Neural cell (in vitro differentiated cells): ENCODE measurements around the gene LIMD2. TPM values are rescaled to one million over a fixed set of nuclear protein-coding genes. Genes with fewer than 3 reads are reported as not detected.

Experiments used
- H2AFZ ChIP-seq: fragments of 200-600, 300-800 bp; sonication (generic), shearing (Covaris generic); 2 replicates; pipeline ENCODE4 v1.6.0; 2014; ENCODE audit warnings: low read depth, mild to moderate bottlenecking, antibody characterized with exemption, low read length, moderate library complexity
- H3F3A ChIP-seq: fragments of 200-600 bp; shearing (Covaris generic); 2 replicates; pipeline ENCODE4 v1.6.1; 2016; ENCODE audit warnings: mild to moderate bottlenecking, moderate library complexity, mixed read lengths, antibody characterized with exemption, low read length; ENCODE audit not compliant: insufficient read depth, poor library complexity, severe bottlenecking
- H3K27ac ChIP-seq: fragments of 200-600, 300-800 bp; sonication (generic), shearing (Covaris generic); 2 replicates; pipeline ENCODE4 v1.5.1; 2014; ENCODE audit warnings: mild to moderate bottlenecking, low read length, moderate library complexity
- H3K27me3 ChIP-seq: fragments of 300-800, 200-600 bp; sonication (generic), shearing (Covaris generic); 2 replicates; pipeline ENCODE4 v1.6.0; 2014; ENCODE audit warnings: mild to moderate bottlenecking, low read depth, low read length, moderate library complexity; ENCODE audit not compliant: insufficient read depth
- H3K36me3 ChIP-seq: fragments of 300-800, 200-600 bp; sonication (generic), shearing (Covaris generic); 2 replicates; pipeline ENCODE4 v1.5.1; 2014; ENCODE audit warnings: mild to moderate bottlenecking, antibody characterized with exemption, low read length, moderate library complexity; ENCODE audit not compliant: insufficient read depth
- H3K4me2 ChIP-seq: fragments of 300-800, 200-600 bp; sonication (generic), shearing (Covaris generic); 2 replicates; pipeline ENCODE4 v1.6.0; 2014; ENCODE audit warnings: mild to moderate bottlenecking, low read length
- H3K4me3 ChIP-seq: fragments of 300-800, 200-600 bp; sonication (generic), shearing (Covaris generic); 2 replicates; pipeline ENCODE4 v1.5.1; 2014; ENCODE audit warnings: mild to moderate bottlenecking, low read length, moderate library complexity
- H3K79me2 ChIP-seq: fragments of 200-600 bp; shearing (Covaris generic); replicated peaks from 2 replicates; pipeline ENCODE4 v1.6.0; 2014; ENCODE audit warnings: mild to moderate bottlenecking, low read length, moderate library complexity; ENCODE audit not compliant: insufficient read depth
- H3K9ac ChIP-seq: fragments of 300-800, 200-600 bp; sonication (generic), shearing (Covaris generic); 2 replicates; pipeline ENCODE4 v1.6.1; 2016; ENCODE audit warnings: mild to moderate bottlenecking, low read length, mixed read lengths
- H3K9me2 ChIP-seq: fragments of 200-600 bp; shearing (Covaris generic); 2 replicates; pipeline ENCODE4 v1.6.1; 2016; ENCODE audit warnings: mild to moderate bottlenecking, low read length, mixed read lengths; ENCODE audit not compliant: insufficient read depth
- H3K9me3 ChIP-seq: fragments of 200-600, 300-800 bp; sonication (generic), shearing (Covaris generic); 2 replicates; pipeline ENCODE4 v1.6.1; 2016; ENCODE audit warnings: mild to moderate bottlenecking, mixed run types, low read length, moderate library complexity, mixed read lengths
- H4K20me1 ChIP-seq: fragments of 200-600 bp; shearing (Covaris generic); 2 replicates; pipeline ENCODE4 v1.6.1; 2016; ENCODE audit warnings: mild to moderate bottlenecking, mixed run types; ENCODE audit not compliant: insufficient read depth
- CTCF ChIP-seq: fragments of 450-650 bp; IDR thresholded peaks from 2 replicates; pipeline ENCODE4 v1.5.1; 2014; ENCODE audit warnings: antibody characterized with exemption, mild to moderate bottlenecking, moderate library complexity; ENCODE audit not compliant: poor library complexity, severe bottlenecking
- EP300 ChIP-seq: fragments of 450-650 bp; conservative IDR thresholded peaks from 2 replicates; pipeline ENCODE4 v1.6.1; 2014; ENCODE audit warnings: antibody characterized with exemption, mild to moderate bottlenecking, moderate library complexity; ENCODE audit not compliant: poor library complexity, severe bottlenecking
- EZH2 ChIP-seq: fragments of 200-600, 300-800 bp; shearing (Covaris generic), sonication (generic); IDR thresholded peaks from 2 replicates; pipeline ENCODE4 v1.6.1; 2014; ENCODE audit warnings: antibody characterized with exemption, low read length, borderline replicate concordance, mild to moderate bottlenecking; ENCODE audit not compliant: insufficient read depth, poor library complexity, severe bottlenecking
- MXI1 ChIP-seq: fragments of 450-650 bp; conservative IDR thresholded peaks from 2 replicates; pipeline ENCODE4 v1.6.1; 2014; ENCODE audit warnings: antibody characterized with exemption, mild to moderate bottlenecking; ENCODE audit not compliant: poor library complexity, severe bottlenecking
- POLR2AphosphoS5 ChIP-seq: IDR thresholded peaks from 2 replicates; pipeline ENCODE4 v1.6.1; 2012
- RAD21 ChIP-seq: fragments of 450-650 bp; conservative IDR thresholded peaks from 2 replicates; pipeline ENCODE4 v1.6.1; 2014; ENCODE audit warnings: antibody characterized with exemption, mild to moderate bottlenecking, moderate library complexity
- REST ChIP-seq: IDR thresholded peaks from 2 replicates; pipeline ENCODE4 v1.6.1; 2012; ENCODE audit warnings: borderline replicate concordance
- SMC3 ChIP-seq: fragments of 450-650 bp; conservative IDR thresholded peaks from 2 replicates; pipeline ENCODE4 v1.6.1; 2014; ENCODE audit warnings: antibody characterized with exemption, mild to moderate bottlenecking, moderate library complexity; ENCODE audit not compliant: poor library complexity
- TAF1 ChIP-seq: IDR thresholded peaks from 2 replicates; pipeline ENCODE4 v1.6.1; 2012; ENCODE audit warnings: low read depth
- polyA plus RNA-seq: library from polyadenylated mRNA; depleted of rRNA; stranded (reverse); fragments of >200 nt; gene quantifications from 2 replicates; pipeline ENCODE4 v1.2.3, GENCODE V29; 2014

LIMD2 gene
- polyA plus RNA-seq, 1 donor from 2014 or later, result 132 TPM

GRCh38 chr17:63707151-63707550 lies 7.2 kb upstream of the LIMD2 start:
- H3K9me2 ChIP-seq, result no peaks in the 10 kb centered on the region
- no peaks in the 10 kb centered on the region for H3F3A ChIP-seq
- H3K36me3 ChIP-seq, result no peaks in the 10 kb centered on the region
- H3K4me2 ChIP-seq, result no peak overlapping the region
- H3K9ac ChIP-seq, result no peak overlapping the region
- H2AFZ ChIP-seq, result no peak overlapping the region
- H3K4me3 ChIP-seq, result no peak overlapping the region
- no peaks in the 10 kb centered on the region for H3K79me2 ChIP-seq
- no peaks in the 10 kb centered on the region for H3K9me3 ChIP-seq
- no peak overlapping the region for H3K27ac ChIP-seq
- TF ChIP-seq CTCF, result no peak
- no peak for TF ChIP-seq SMC3
- no peak for TF ChIP-seq RAD21
- no peak for TF ChIP-seq EP300
- H4K20me1 ChIP-seq, result no peaks in the 10 kb centered on the region
- H3K27me3 ChIP-seq, result no peaks in the 10 kb centered on the region

GRCh38 chr17:63706336-63707082 lies 6.6 kb upstream of the LIMD2 start:
- no peaks in the 10 kb centered on the region for H3K36me3 ChIP-seq
- no peaks in the 10 kb centered on the region for H4K20me1 ChIP-seq
- no peak overlapping the region for H3K9ac ChIP-seq
- H3K4me2 ChIP-seq, result no peak overlapping the region
- H3K27me3 ChIP-seq, result no peaks in the 10 kb centered on the region
- no peaks in the 10 kb centered on the region for H3K9me3 ChIP-seq
- H2AFZ ChIP-seq, result no peak overlapping the region
- no peak for TF ChIP-seq POLR2AphosphoS5
- no peak for TF ChIP-seq EZH2
- TF ChIP-seq EP300, result no peak
- no peak for TF ChIP-seq SMC3
- TF ChIP-seq TAF1, result no peak
- no peak for TF ChIP-seq REST
- TF ChIP-seq CTCF, result no peak
- no peak for TF ChIP-seq RAD21
- TF ChIP-seq MXI1, result no peak
- no peaks in the 10 kb centered on the region for H3K9me2 ChIP-seq
- H3F3A ChIP-seq, result no peaks in the 10 kb centered on the region
- no peak overlapping the region for H3K4me3 ChIP-seq
- no peak overlapping the region for H3K27ac ChIP-seq
- H3K79me2 ChIP-seq, result no peaks in the 10 kb centered on the region
